Measurements from ENCODE around the gene SPTAN1.

- TF ChIP-seq USF2 (IDR thresholded peaks at IDR 0.05): no peak
- TF ChIP-seq CTCF (IDR thresholded peaks at IDR 0.05): no peak
- no peak for TF ChIP-seq ZC3H11A (IDR thresholded peaks at IDR 0.05)
- no peak for TF ChIP-seq EP300 (IDR thresholded peaks at IDR 0.05)
These were observed 28.3 kb downstream of the SPTAN1 start for GRCh38 chr9:128580731-128581130.

Measured in A549 (cell line).